K562 (cell line): ENCODE measurements around the gene EGF.

Source experiments
- E2F4 ChIP-seq: sonication (generic); formaldehyde crosslinking; IDR thresholded peaks from 2 replicates; pipeline ENCODE4 v1.8.0; 2022; ENCODE audit warnings: mild to moderate bottlenecking, low read depth, missing genetic modification reagents
- MCM7 ChIP-seq, 2 experiments: fragments of 450-650 bp; IDR thresholded peaks; 2 replicates each; pipeline ENCODE4 v1.6.1; 2016 to 2018
- MITF ChIP-seq: IDR thresholded peaks from 2 replicates; pipeline ENCODE4 v1.6.1; 2014; ENCODE audit warnings: antibody characterized with exemption
- POLR2A ChIP-seq: fragments of 450-650 bp; conservative IDR thresholded peaks from 2 replicates; pipeline ENCODE4 v1.6.1; 2016
- PRDM10 ChIP-seq: fragments of 450-650 bp; IDR thresholded peaks from 2 replicates; pipeline ENCODE4 v1.6.1; 2018; ENCODE audit not compliant: partially characterized antibody
- REST ChIP-seq, 2 experiments: fragments of 450-650 bp; formaldehyde crosslinking in 1 of 2; IDR thresholded peaks; 2 replicates each; pipeline versions ENCODE4 v1.4.0 to v1.6.1; 2014 to 2020; ENCODE audit warnings: mild to moderate bottlenecking in 2 of 2, borderline replicate concordance in 1 of 2, low read depth in 1 of 2
- ZBTB7A ChIP-seq: IDR thresholded peaks from 2 replicates; pipeline ENCODE4 v1.6.1; 2011; ENCODE audit warnings: low read depth, mild to moderate bottlenecking, low read length, moderate library complexity, borderline replicate concordance; ENCODE audit not compliant: control insufficient read depth
- ZBTB9 ChIP-seq: fragments of 450-650 bp; formaldehyde crosslinking; IDR thresholded peaks from 2 replicates; pipeline ENCODE4 v1.4.0; 2020; ENCODE audit warnings: mild to moderate bottlenecking, moderate library complexity
- ZEB2 ChIP-seq: fragments of 450-650 bp; IDR thresholded peaks from 2 replicates; pipeline ENCODE4 v1.6.1; 2016
- TF ChIP-seq, protein P1 (sequence below), 3 experiments: IDR thresholded peaks in 2 of 3; conservative IDR thresholded peaks in 1 of 3; 2 replicates each; pipeline ENCODE4 v1.5.1; 2011 to 2012; ENCODE audit warnings: low read length in 3 of 3, mild to moderate bottlenecking in 3 of 3, control low read depth in 2 of 3, improper control_type of control experiment in 1 of 3, inconsistent platforms in 1 of 3, low read depth in 1 of 3, mixed read lengths in 1 of 3, moderate library complexity in 1 of 3; ENCODE audit not compliant: insufficient read depth in 2 of 3

- TF ChIP-seq REST (IDR thresholded peaks at IDR 0.05; ENCODE audit: borderline replicate concordance) (no peak), REST (CRISPR knock-in tag; IDR thresholded peaks at IDR 0.05; ENCODE audit: low read depth) (no peak), MCM7 (IDR thresholded peaks at IDR 0.05) (no peak), POLR2A (no peak), MITF (no peak), ZEB2 (no peak), PRDM10 (no peak), E2F4 (CRISPR knock-in tag) (no peak), ZBTB7A (no peak), ZBTB9 (CRISPR knock-in tag) (no peak)
- TF ChIP-seq, protein P1, sequence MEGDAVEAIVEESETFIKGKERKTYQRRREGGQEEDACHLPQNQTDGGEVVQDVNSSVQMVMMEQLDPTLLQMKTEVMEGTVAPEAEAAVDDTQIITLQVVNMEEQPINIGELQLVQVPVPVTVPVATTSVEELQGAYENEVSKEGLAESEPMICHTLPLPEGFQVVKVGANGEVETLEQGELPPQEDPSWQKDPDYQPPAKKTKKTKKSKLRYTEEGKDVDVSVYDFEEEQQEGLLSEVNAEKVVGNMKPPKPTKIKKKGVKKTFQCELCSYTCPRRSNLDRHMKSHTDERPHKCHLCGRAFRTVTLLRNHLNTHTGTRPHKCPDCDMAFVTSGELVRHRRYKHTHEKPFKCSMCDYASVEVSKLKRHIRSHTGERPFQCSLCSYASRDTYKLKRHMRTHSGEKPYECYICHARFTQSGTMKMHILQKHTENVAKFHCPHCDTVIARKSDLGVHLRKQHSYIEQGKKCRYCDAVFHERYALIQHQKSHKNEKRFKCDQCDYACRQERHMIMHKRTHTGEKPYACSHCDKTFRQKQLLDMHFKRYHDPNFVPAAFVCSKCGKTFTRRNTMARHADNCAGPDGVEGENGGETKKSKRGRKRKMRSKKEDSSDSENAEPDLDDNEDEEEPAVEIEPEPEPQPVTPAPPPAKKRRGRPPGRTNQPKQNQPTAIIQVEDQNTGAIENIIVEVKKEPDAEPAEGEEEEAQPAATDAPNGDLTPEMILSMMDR (IDR thresholded peaks at IDR 0.05 in 2 of 3, conservative IDR thresholded peaks at IDR 0.05 in 1 of 3; ENCODE audit: insufficient read depth in 2 of 3, low read depth in 1 of 3, low read length in 3 of 3) = no peak
Observed at GRCh38 chr4:109939190-109939589, 26.5 kb downstream of the EGF start.
